Sigmoid colon (tissue), 4 donors: ENCODE measurements around the gene MEF2D.

Source experiments
- CTCF ChIP-seq, 4 experiments: fragments of 450-650 bp in 3 of 4; fragments of 200-600 bp in 1 of 4; IDR thresholded peaks; one replicate each; pipeline ENCODE4 v1.5.1; 2016 to 2019; ENCODE audit warnings: antibody characterized with exemption in 4 of 4, mild to moderate bottlenecking in 3 of 4, moderate library complexity in 2 of 4
- EP300 ChIP-seq, 4 donors: sonication (generic); formaldehyde crosslinking; IDR thresholded peaks; one replicate each; pipeline ENCODE4 v1.6.1; 2017; ENCODE audit warnings: antibody characterized with exemption in 4 of 4
- POLR2A ChIP-seq, 2 donors: fragments of 450-650 bp; IDR thresholded peaks; one replicate each; pipeline ENCODE4 v1.6.1; 2016; ENCODE audit warnings: antibody characterized with exemption in 2 of 2, mild to moderate bottlenecking in 2 of 2, moderate library complexity in 2 of 2
- POLR2AphosphoS5 ChIP-seq, 4 donors: sonication (generic); formaldehyde crosslinking; IDR thresholded peaks; one replicate each; pipeline ENCODE4 v1.6.1; 2017; ENCODE audit warnings: antibody characterized with exemption in 4 of 4

DNA sequence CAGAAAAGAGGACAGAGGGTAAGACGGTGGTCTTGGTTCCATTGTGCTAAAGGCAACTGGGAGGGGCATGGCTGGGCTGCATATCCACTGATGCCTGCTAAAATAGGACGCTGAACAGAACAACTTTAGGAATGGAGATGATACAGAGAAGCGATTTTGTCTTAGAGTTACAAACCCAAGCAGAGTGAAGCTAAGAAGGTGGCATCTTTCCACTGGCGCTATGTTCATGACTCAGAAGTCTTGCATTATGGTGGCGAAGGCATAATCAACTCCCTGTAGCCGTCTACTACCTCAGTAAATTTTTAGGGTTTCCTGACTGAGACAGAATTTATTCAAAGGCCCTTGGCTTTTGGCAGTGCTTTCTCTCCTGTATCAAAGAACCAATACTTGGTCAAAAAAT, 57.3 kb downstream of the MEF2D start:
- TF ChIP-seq CTCF (IDR thresholded peaks at IDR 0.05) (no peak), POLR2A (IDR thresholded peaks at IDR 0.05) (no peak), POLR2AphosphoS5 (IDR thresholded peaks at IDR 0.05) (no peak), EP300 (IDR thresholded peaks at IDR 0.05) (no peak)
